ENCODE measurements around the gene WBP4.
"Not testable (repeated sequence)": the region's sequence is repeated elsewhere in the genome, so short reads cannot be mapped to it uniquely, and the experiment has no call there.

WBP4 gene, protein sequence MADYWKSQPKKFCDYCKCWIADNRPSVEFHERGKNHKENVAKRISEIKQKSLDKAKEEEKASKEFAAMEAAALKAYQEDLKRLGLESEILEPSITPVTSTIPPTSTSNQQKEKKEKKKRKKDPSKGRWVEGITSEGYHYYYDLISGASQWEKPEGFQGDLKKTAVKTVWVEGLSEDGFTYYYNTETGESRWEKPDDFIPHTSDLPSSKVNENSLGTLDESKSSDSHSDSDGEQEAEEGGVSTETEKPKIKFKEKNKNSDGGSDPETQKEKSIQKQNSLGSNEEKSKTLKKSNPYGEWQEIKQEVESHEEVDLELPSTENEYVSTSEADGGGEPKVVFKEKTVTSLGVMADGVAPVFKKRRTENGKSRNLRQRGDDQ

GRCh38 chr13:41061075-41061913, at the start of gene WBP4:
TSS of gene WBP4 (plus strand) at chr13:41061509. CDS start at chr13:41061674, 165 bp downstream.
- peak; percentile 82 for DNase-seq

GRCh38 chr13:41012536-41012935, 48.8 kb upstream of the WBP4 start:
- DNase-seq = no peak

DNA sequence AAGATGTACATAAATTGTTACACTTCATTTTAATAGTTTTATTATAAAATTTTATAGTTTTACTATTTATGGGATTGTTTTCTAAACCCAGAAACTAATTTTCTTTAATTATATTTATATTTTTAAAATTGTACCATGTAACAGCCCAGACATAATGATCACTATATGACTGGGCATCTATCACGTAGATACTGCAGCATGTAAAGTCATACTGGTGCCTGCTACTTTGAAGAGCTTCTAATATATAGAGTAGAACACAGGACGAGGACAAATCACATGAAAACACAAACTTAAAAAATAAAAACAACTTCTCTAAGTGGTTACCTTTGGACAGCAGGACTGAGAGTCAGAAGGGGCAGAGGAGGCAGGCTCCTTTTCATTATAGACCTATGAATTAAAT, 47.5 kb upstream of the WBP4 start:
- DNase-seq = no peak

DNA sequence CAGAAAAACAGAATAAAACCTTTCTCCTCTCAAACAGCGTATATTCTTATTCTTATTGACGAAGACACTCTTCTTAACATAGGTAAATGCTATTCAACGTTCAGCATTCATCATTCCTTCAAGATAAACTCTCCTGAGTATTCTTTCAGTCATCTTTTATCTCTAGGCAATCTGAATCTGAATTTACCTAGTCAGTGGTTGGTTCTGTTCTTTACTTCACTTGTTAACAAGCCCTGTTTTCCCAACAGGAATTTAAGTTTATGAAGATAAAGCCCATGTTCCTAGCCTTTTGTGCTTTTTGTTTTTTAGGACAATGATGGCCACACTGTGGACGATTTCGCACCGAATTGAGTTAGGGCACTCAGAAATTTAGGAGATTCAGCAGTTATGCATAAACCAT, 45.4 kb upstream of the WBP4 start:
- no peak for DNase-seq

GRCh38 chr13:41017159-41017558, 44.1 kb upstream of the WBP4 start:
- no peak for DNase-seq

GRCh38 chr13:41017817-41018601, 43.3 kb upstream of the WBP4 start:
- DNase-seq = no peak

DNA sequence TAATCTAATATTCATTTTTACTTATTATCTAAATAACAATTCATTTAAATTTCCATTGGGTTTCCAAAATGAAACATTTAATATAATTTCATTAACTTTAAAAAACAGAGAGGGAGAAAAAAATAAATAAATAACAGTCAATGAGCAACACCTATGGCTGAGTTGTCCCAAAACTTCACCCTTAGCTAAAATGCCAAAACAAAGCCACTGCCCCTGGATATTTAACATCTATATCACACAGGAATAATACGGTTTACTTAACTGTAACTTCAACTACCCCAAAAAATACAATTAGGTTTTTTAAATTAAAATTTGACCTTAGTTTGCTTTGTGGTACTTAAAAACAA, 42.7 kb upstream of the WBP4 start:
- no peak for DNase-seq

GRCh38 chr13:41019011-41019487, 42.3 kb upstream of the WBP4 start, which contains the start of gene ELF1:
TSS of gene ELF1 (minus strand) at chr13:41019316. CDS start at chr13:40982054, 37,262 bp downstream.
- peak; percentile 3 for DNase-seq

DNA sequence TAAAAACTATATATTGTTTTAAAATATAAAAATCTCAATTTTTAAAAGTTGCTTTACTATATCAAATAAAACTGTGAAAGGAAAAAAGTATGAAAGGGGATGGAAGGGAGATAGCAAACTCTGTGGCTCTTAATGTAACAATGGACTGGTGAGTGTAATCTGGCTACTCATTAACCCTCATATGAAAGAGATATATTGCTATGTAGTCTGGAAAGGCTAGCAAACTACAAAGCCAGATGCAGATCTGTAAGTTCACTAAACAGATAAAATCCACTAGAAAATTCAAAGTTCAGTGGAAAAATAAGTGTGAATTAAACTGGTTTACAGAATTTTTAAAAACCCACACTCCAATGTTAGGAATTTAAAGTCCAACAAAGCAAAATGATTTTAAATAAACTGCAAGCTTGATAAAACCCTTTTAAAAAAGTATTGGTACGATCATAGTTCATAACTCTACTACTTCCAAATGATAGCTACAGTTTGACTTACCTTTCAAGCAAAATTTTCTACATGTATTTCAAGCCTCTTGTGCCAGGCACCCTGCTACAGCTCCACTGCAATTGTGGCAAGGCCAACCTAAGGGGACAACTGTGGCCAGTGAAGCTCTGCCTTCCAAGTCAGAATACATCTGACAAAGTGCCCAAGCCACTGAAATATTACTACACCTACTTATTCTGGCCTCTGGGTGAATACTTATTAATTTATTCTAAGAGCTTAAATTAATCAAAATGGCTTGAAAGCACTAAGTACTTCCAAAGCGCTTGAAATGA, 41.5 kb upstream of the WBP4 start:
- no peak for DNase-seq

DNA sequence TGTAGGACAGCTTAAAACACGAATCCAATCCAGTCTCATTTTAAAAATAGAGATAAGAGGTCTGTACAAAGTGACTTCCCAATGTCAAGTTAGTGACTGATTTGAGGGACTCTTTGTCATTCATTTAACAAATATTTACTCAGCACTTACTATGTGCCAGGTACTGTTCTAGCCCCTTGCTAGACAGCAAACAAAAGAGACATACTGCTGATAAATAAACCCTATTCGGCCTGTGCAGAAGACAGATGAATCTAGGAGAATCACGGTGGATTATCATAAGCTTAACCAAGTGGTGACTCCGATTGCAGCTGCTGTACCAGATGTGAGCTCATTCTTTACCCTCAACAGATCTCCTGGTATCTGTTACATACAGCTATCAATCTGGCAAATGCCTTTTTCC, 35.8 kb upstream of the WBP4 start:
- DNase-seq = no peak

DNA sequence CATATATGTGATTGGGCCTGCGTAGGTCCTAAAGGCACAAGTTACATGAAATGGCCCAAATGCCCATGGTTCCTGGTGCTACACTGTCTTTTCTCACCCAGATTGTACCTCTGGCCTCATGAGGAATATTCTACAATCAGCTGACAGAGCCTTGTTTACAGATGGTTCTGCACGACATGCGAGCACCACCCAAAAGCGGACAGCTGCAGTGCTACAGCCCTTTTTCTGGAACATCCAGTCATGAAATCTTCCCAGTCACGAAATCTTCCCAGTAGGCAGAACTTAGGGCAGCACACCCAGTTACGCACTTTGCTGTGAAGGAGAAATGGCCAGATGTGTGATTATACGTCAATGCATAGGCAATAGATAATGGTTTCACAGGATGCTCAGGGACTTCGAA, 34.5 kb upstream of the WBP4 start:
- DNase-seq = no peak

DNA sequence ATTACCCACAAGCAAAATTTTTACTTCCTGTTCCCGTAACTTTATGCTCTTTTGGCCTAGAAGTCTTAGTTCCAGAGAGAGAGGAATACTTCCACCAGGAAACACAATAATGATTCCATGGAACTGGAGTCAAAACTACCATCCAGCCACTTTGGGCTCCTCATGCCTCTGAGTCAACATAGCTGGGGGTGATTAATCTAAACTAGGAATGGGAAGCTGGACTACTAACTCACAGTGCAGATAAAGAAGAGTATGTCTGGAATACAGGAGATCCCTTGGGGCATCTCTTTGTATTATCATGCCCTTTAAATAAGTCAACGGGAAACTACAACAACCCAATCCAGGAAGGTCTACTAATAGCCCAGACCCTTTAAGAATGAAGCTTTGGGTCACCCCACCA, 33.3 kb upstream of the WBP4 start:
- no peak for DNase-seq

DNA sequence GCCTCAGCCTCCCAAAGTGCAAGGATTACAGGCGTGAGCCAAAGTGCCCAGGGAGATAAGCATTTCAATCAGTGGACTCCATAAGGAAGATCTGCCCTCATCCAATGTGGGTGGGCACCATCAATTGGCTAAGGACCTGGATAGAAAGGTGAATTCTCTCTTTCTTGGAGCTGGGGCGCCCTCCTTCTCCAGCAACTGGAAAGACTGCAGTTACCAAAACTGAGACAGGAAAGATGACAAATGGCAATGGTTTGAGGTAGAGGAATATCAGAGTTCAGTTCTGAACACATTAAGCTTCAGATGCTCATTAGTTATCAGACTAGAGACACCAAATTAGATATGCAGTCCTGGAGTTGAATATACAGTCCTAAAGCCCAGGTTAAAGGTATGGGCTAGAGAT, 31.7 kb upstream of the WBP4 start:
- no peak for DNase-seq

DNA sequence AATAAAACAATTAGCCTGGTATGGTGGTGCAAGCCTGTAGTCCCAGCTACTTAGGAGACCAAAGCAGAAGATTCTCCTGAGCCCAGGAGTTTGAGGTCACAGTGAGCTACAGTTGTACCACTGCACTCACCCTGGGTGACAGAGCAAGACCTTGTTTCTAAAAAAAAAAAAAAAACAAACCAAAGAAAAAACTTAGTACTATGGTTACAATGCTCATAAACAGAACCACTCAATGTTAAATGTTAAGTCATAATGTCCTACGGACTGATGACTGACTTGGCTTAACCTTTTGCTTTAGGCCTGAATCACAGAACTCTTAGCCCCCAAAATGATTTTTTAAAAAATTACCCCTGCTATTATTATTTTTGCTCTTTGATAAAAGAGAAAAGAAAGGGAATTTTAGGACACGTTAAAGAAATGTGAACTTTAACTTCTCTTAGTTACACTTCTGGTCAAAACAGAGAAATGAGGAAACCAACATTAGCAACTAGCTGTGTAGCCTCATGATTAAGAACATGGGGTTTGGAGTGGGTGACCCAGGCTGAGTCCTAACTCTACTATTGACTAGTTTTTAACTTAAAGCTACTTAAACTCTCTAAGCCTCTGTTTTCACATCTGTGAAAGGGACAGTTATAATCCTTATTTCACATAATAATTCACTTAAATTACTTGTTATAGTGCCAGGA, 28.5 kb upstream of the WBP4 start:
- DNase-seq = no peak

DNA sequence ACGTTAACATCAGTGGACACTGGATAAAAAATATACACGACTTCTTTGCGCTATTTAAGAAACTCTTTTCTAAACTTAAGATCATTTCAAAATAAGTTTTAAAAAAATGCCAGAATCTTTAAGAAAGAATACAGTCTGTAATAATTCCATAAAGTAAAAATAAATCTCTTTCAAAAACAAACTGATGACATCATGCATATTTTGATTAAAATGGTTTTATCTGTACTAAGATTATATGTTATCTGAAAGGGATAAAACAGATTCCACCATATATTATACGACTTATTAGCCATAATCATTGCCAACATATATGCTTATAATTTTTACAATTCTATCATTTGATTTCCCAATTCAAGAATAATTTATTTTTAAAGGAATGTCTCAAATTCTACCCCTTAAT, 26.9 kb upstream of the WBP4 start:
- DNase-seq = no peak

DNA sequence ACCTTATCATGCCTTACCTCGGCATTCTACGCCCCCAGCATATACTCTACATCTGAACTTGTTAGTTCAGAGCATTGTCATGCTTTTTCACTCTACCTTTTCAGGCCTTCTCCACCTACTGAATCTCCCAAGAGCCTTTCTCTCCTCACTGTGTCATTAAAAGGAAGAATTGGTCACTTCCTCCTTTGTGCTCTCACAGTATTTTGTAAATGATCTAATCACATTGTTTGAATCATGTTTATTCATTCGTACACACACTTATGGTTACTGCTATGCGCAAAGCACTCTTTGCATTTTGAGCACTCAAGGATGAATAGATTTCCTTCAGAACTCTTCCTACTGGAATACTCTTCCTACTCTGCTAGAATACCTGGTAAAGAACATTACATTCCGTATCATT, 26.4 kb upstream of the WBP4 start:
- DNase-seq = no peak

GRCh38 chr13:41036557-41036956, 24.8 kb upstream of the WBP4 start:
- not testable (repeated sequence) for DNase-seq

DNA sequence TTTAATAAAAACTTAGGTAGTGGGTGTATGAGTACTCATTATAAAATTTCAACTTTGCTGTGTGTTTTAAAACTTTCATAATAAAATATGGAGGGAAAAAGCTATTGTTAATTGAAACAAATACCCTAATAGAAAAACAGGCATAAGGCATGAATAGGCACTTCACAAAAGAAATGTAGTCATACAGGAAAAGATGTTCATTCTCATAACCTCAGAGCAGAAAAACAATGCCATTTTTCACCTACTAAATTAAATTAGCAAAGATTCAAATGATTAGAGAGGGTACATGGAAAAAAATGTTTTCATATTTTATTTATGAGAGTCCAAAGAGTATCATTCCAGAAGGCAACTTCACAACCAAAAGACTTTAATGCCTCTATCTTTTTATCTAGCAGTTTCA, 21.6 kb upstream of the WBP4 start:
- no peak for DNase-seq

- DNase-seq = no peak
Observed at GRCh38 chr13:41040584-41041334, 20.6 kb upstream of the WBP4 start.

DNA sequence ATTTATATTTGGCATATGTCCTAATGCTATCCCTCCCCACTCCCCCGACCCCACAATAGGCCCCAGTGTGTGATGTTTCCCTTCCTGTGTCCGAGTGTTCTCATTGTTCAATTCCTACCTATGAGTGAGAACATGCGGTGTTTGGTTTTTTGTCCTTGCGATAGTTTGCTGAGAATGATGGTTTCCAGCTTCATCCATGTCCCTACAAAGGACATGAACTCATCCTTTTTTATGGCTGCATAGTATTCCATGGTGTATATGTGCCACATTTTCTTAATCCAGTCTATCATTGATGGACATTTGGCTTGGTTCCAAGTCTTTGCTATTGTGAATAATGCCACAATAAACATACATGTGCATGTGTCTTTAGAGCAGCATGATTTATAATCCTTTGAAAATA, 18.9 kb upstream of the WBP4 start:
- not testable (repeated sequence) for DNase-seq

DNA sequence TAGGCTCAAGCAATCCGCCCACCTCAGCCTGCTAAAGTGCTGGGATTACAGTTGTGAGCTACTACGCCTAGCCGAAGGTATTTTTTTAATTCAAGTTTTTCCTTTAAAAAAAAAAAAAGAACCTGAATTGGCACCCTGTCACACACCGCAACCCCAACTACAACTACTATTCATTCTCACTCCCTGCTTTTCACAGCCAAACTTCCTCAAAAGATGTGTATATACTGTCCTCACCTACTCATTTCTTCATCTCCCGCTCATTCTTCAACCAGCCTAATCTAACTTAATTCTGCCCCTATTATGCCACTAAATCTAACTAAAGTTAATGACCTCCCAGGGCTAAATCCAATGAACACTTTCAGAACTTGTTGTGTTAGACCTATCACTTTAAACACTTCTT, 12.7 kb upstream of the WBP4 start:
- no peak for DNase-seq
